Mesothelial cell of epicardium (in vitro differentiated cells): Measurements from ENCODE around the gene BRMS1L. TPM values are rescaled to one million over a fixed set of nuclear protein-coding genes. Genes with fewer than 3 reads are reported as not detected.

Experiments used
- DNase-seq, 2 experiments: peaks; one replicate each; pipeline ENCODE4 v3.0.0; 2021; ENCODE audit warnings: low spot score in 2 of 2; ENCODE audit not compliant: unreplicated experiment in 2 of 2
- H3K27ac Mint-ChIP-seq: 2 replicates; pipeline ENCODE4 v1.8.0; 2021; ENCODE audit warnings: mixed read lengths
- H3K27me3 Mint-ChIP-seq: 2 replicates; pipeline ENCODE4 v1.8.0; 2021; ENCODE audit warnings: low read depth, mixed read lengths
- H3K36me3 Mint-ChIP-seq: 2 replicates; pipeline ENCODE4 v1.8.0; 2021; ENCODE audit warnings: mixed read lengths
- H3K4me1 Mint-ChIP-seq: 2 replicates; pipeline ENCODE4 v1.8.0; 2021; ENCODE audit warnings: mixed read lengths
- H3K4me3 Mint-ChIP-seq: 2 replicates; pipeline ENCODE4 v1.8.0; 2021; ENCODE audit warnings: mild to moderate bottlenecking, moderate library complexity, mixed read lengths
- H3K9me3 Mint-ChIP-seq: 2 replicates; pipeline ENCODE4 v1.8.0; 2021; ENCODE audit warnings: mixed read lengths
- total RNA-seq: library from RNA; stranded (reverse); gene quantifications from 3 replicates; pipeline ENCODE4 v1.2.1, GENCODE V29; 2021
- TF ChIP-seq, protein P1 (sequence below): fragments of 200-600 bp; sonication (generic); IDR thresholded peaks from one replicate; pipeline ENCODE4 v1.5.0; 2021; ENCODE audit warnings: antibody characterized with exemption; ENCODE audit not compliant: unreplicated experiment

Gene BRMS1L
- total RNA-seq, 1 donor from 2014 or later, result 15.4 TPM

GRCh38 chr14:35847636-35848035 lies 21.5 kb downstream of the BRMS1L start:
- Mint-ChIP-seq H3K27me3 (no peaks in the 10 kb centered on the region), H3K4me3 (no peak overlapping the region), H3K27ac (no peak overlapping the region), H3K4me1 (no peaks in the 10 kb centered on the region), H3K9me3 (peaks cover 24% of the 10 kb centered on the region), H3K36me3 (peaks cover 67% of the 10 kb centered on the region)
- no peak for DNase-seq
- TF ChIP-seq, protein P1, sequence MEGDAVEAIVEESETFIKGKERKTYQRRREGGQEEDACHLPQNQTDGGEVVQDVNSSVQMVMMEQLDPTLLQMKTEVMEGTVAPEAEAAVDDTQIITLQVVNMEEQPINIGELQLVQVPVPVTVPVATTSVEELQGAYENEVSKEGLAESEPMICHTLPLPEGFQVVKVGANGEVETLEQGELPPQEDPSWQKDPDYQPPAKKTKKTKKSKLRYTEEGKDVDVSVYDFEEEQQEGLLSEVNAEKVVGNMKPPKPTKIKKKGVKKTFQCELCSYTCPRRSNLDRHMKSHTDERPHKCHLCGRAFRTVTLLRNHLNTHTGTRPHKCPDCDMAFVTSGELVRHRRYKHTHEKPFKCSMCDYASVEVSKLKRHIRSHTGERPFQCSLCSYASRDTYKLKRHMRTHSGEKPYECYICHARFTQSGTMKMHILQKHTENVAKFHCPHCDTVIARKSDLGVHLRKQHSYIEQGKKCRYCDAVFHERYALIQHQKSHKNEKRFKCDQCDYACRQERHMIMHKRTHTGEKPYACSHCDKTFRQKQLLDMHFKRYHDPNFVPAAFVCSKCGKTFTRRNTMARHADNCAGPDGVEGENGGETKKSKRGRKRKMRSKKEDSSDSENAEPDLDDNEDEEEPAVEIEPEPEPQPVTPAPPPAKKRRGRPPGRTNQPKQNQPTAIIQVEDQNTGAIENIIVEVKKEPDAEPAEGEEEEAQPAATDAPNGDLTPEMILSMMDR, result no peak

- H3K27ac Mint-ChIP-seq, result no peak overlapping the region
- TF ChIP-seq, protein P1, result no peak
- H3K4me1 Mint-ChIP-seq, result no peaks in the 10 kb centered on the region
- no peak for DNase-seq
- H3K9me3 Mint-ChIP-seq, result peaks cover 16% of the 10 kb centered on the region
- no peaks in the 10 kb centered on the region for H3K27me3 Mint-ChIP-seq
- peaks cover 55% of the 10 kb centered on the region for H3K36me3 Mint-ChIP-seq
- no peak overlapping the region for H3K4me3 Mint-ChIP-seq
Measured at GRCh38 chr14:35849122-35849521, 23.0 kb downstream of the BRMS1L start.

DNA sequence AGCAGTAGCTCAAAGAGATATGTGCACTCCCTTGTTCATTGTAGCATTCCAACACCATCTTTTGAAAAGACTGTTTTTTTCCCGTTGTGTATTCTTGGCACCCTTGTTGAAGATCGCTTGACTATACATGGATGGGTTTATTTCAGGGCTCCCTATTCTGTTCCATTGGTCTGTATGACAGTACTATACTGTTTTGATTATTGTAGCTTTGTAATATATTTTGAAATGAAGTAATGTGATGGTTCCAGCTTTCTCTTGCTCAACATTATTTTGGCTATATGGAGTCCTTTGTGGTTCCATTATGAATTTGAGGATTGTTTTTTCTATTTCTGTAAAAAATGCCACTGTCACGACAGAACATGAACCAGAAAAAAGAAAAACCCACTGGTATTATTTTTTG lies 25.7 kb downstream of the BRMS1L start:
- Mint-ChIP-seq H3K27ac (no peak overlapping the region), H3K27me3 (no peaks in the 10 kb centered on the region), H3K4me1 (peaks cover 7% of the 10 kb centered on the region), H3K4me3 (no peak overlapping the region), H3K36me3 (peaks cover 39% of the 10 kb centered on the region), H3K9me3 (peaks cover 16% of the 10 kb centered on the region)
- no peak for DNase-seq
- TF ChIP-seq, protein P1, result no peak

- Mint-ChIP-seq H3K9me3 (peaks cover 16% of the 10 kb centered on the region), H3K4me3 (no peak overlapping the region), H3K36me3 (peaks cover 38% of the 10 kb centered on the region), H3K4me1 (peaks cover 7% of the 10 kb centered on the region), H3K27ac (no peak overlapping the region), H3K27me3 (no peaks in the 10 kb centered on the region)
- TF ChIP-seq, protein P1, result no peak
- DNase-seq, result no peak
Measured at GRCh38 chr14:35853225-35853624, 27.1 kb downstream of the BRMS1L start.

DNA sequence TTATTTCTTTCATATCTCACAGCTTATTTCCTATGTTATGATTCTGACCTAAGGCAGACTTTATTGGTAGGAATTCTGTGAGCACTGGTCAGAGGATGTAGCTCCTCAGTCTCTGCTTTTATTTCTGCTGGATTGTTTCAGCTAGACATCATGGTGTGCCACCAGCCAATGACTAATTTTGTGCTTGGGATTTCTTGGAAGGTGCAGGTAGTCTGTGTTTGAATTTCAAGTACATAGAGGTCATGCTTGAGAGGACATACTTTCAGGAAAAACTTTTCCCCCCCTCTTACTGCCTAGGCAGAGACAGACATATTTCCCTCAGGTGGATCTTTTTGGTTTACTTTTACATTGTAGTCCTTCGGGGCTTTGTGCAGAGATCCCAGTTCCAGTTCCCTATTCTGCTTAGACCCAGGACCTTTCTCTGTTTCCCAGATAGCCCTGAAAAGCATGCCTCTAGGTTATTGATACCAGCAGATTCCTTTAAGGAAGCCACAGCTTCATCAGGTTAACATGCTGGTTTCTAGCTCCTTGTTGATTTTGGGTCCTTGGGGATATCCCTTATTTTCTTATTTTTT lies 28.6 kb downstream of the BRMS1L start:
- Mint-ChIP-seq H3K4me1 (peaks cover 7% of the 10 kb centered on the region), H3K27ac (no peak overlapping the region), H3K36me3 (peaks cover 37% of the 10 kb centered on the region), H3K9me3 (peaks cover 16% of the 10 kb centered on the region), H3K27me3 (no peaks in the 10 kb centered on the region), H3K4me3 (no peak overlapping the region)
- TF ChIP-seq, protein P1, result no peak
- no peak for DNase-seq

DNA sequence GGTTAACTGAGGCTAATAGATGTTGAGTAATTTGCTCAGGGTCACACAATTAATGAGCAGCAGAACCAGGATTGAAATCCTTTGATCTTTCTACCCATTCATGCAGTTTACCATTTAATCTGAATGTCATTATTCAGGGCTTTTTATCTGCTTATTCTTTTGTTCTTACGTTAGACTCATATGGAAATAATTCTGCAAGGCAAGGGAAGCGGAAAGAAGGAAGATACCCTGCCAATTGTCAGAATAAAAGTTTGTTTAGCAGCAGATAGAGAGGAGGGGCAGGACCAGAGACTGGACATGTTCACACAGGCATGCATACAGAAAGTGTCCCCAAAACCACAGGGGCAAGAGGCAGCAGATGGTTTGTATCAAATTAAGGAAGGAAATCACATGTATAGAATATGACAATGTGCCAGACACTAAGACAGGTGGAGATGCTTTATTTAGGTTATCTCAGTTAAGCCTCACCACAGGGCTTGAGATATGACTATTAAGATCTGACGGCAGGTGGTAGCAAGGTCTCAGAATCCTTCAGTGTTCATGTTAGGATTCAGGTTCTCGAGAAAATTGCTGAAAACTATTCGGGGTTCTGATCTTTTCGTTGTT lies 29.8 kb downstream of the BRMS1L start:
- no peak overlapping the region for H3K4me3 Mint-ChIP-seq
- peaks cover 14% of the 10 kb centered on the region for H3K9me3 Mint-ChIP-seq
- DNase-seq, result no peak
- no peaks in the 10 kb centered on the region for H3K27me3 Mint-ChIP-seq
- TF ChIP-seq, protein P1, result no peak
- H3K27ac Mint-ChIP-seq, result no peak overlapping the region
- H3K36me3 Mint-ChIP-seq, result peaks cover 29% of the 10 kb centered on the region
- H3K4me1 Mint-ChIP-seq, result peaks cover 7% of the 10 kb centered on the region
